Esophagus squamous epithelium (tissue), 5 donors: ENCODE data around the gene OR2V1. TPM values are rescaled to one million over a fixed set of nuclear protein-coding genes. Genes with fewer than 3 reads are reported as not detected.
"Not testable (repeated sequence)": the region's sequence is repeated elsewhere in the genome, so short reads cannot be mapped to it uniquely, and the experiment has no call there.

Experiments
- DNase-seq: peaks from one replicate; lab custom pipeline; 2025; lab: John Stamatoyannopoulos, UW
- H3K27ac ChIP-seq, 4 donors: fragments of 200-600 bp; sonication (generic); one replicate each; pipeline ENCODE4 v1.5.1; 2016 to 2019; ENCODE audit warnings: mild to moderate bottlenecking in 1 of 4
- H3K27me3 ChIP-seq, 4 donors: fragments of 200-600 bp; sonication (generic); 1 replicate in 3 of 4; 2 replicates in 1 of 4; pipeline versions ENCODE4 v1.5.1 to v1.6.0; 2017 to 2021; ENCODE audit warnings: antibody characterized with exemption in 1 of 4
- H3K36me3 ChIP-seq, 3 donors: fragments of 200-600 bp; sonication (generic); one replicate each; pipeline ENCODE4 v1.5.1; 2016 to 2019
- H3K4me1 ChIP-seq, 3 donors: fragments of 200-600 bp; sonication (generic); one replicate each; pipeline ENCODE4 v1.5.1; 2017 to 2019
- H3K4me3 ChIP-seq, 4 donors: fragments of 200-600 bp; sonication (generic); 1 replicate in 3 of 4; 2 replicates in 1 of 4; pipeline ENCODE4 v1.5.1; 2016 to 2019; ENCODE audit warnings: mild to moderate bottlenecking in 2 of 4, moderate library complexity in 1 of 4
- H3K9me3 ChIP-seq, 3 donors: fragments of 200-600 bp; sonication (generic); one replicate each; pipeline ENCODE4 v1.5.1; 2016 to 2019
- POLR2A ChIP-seq, 4 donors: fragments of 450-650 bp; IDR thresholded peaks; one replicate each; pipeline ENCODE4 v1.6.1; 2017; ENCODE audit warnings: antibody characterized with exemption in 4 of 4, mild to moderate bottlenecking in 4 of 4, moderate library complexity in 3 of 4
- WGBS, 2 donors: methylation state at CpG; one replicate each; pipeline ENCODE4 v1.1.5; 2018; 5-methylcytosine and 5-hydroxymethylcytosine counted together
- intact Hi-C: fragments of 100-400 bp; cut with DNase I; formaldehyde crosslinking; loops from one replicate; pipeline ENCODE4 v1.15.0; 2022
- total RNA-seq, 4 donors: library from RNA; depleted of rRNA; stranded (reverse); fragments of >200 nt; gene quantifications; one replicate each; pipeline ENCODE4 v1.1.0, GENCODE V29; 2016
- TF ChIP-seq, protein P1 (sequence below), 6 experiments: fragments of 450-650 bp in 4 of 6; fragments of 200-600 bp in 2 of 6; sonication (generic) in 2 of 6; IDR thresholded peaks; one replicate each; pipeline ENCODE4 v1.5.1; 2016 to 2019; ENCODE audit warnings: antibody characterized with exemption in 6 of 6, mild to moderate bottlenecking in 4 of 6, moderate library complexity in 4 of 6
- donor health status: DM: yes; HTN: yes; CAD: no.

OR2V1 gene
- total RNA-seq, 4 donors from 2014 or later: not detected

DNA sequence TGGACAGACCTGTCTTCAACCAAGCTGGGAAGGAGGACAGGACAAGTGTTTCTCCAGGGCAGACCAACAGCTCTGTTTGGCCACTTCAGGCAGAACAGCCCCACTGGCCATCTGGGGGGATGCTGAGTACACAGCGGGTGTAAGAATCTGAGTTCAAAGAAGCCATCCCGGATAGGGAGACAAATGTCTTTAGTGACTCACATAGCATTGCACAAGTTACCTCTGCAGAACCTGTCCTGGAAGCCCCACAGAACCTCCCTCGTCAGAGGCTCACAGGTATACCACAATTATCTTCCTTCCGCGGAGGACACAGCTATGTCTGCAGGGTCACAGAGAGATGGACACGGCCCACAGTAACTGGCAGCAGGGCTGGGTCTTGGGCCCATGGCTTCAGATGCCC lies 18.4 kb upstream of the OR2V1 start:
- intact Hi-C loops: no loop called here
- no peaks in the 10 kb centered on the region for H3K9me3 ChIP-seq
- no peaks in the 10 kb centered on the region for H3K36me3 ChIP-seq
- peaks cover 0 to 51% (median 0%) of the 10 kb centered on the region in 4 donors for H3K27me3 ChIP-seq
- no peak overlapping the region for H3K4me3 ChIP-seq
- H3K4me1 ChIP-seq: peaks cover 8 to 34% (median 17%) of the 10 kb centered on the region in 3 donors
- TF ChIP-seq, protein P1, sequence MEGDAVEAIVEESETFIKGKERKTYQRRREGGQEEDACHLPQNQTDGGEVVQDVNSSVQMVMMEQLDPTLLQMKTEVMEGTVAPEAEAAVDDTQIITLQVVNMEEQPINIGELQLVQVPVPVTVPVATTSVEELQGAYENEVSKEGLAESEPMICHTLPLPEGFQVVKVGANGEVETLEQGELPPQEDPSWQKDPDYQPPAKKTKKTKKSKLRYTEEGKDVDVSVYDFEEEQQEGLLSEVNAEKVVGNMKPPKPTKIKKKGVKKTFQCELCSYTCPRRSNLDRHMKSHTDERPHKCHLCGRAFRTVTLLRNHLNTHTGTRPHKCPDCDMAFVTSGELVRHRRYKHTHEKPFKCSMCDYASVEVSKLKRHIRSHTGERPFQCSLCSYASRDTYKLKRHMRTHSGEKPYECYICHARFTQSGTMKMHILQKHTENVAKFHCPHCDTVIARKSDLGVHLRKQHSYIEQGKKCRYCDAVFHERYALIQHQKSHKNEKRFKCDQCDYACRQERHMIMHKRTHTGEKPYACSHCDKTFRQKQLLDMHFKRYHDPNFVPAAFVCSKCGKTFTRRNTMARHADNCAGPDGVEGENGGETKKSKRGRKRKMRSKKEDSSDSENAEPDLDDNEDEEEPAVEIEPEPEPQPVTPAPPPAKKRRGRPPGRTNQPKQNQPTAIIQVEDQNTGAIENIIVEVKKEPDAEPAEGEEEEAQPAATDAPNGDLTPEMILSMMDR (IDR thresholded peaks at IDR 0.05): no peak
- TF ChIP-seq POLR2A (IDR thresholded peaks at IDR 0.05): no peak
- 32 to 49% methylated on average over 5 to 6 of the region's 6 CpGs for WGBS, 2 donors
- H3K27ac ChIP-seq: peak overlapping the region in 2 of 4 donors; percentile 15 to 58
- DNase-seq: no peak

DNA sequence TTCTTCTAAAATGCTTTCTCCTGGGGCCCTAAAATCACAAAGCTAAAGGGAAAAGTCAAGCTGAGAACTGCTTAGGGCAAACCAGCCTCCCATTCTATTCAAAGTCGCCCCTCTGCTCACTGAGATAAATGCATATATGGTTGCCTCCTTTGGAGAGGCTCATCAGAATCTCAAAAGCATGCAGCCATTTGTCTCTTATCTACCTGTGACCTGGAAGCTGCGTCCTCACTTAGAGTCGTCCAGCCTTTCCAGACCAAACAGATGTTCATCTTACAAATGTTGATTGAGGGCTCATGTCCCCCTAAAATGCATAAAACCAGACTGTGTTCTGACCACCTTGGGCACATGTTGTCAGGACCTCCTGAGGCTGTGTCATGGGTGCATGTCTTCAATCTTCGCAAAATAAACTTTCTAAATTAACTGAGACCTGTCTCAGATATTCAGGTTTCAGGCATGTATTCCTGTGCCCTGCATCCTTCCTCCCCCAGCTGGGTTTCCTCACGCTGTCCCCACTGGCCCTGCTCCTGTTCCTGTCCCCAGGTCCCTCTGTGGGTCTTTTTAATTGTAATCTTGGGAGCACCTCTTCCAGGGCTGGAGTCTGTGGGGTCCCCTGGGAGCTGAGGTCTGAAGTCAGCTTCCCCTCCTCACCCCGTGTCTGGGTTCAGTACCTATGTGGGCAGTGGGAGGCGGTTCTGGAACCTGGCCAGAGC lies 16.1 kb upstream of the OR2V1 start, which contains the start of gene OR2V2:
Gene OR2V2 (plus strand): TSS at position 660 of the 710 bp plus-strand sequence. CDS start 7,357 bp downstream, outside the sequence.
- H3K36me3 ChIP-seq, H3K4me3 ChIP-seq, H3K9me3 ChIP-seq, H3K27ac ChIP-seq, intact Hi-C loops, DNase-seq: not testable (repeated sequence)
- 68 to 69% methylated on average over 5 of the region's 7 CpGs for WGBS, 2 donors
- peaks cover 8 to 34% (median 17%) of the 10 kb centered on the region in 3 donors for H3K4me1 ChIP-seq
- peaks cover 0 to 71% (median 0%) of the 10 kb centered on the region in 4 donors for H3K27me3 ChIP-seq

DNA sequence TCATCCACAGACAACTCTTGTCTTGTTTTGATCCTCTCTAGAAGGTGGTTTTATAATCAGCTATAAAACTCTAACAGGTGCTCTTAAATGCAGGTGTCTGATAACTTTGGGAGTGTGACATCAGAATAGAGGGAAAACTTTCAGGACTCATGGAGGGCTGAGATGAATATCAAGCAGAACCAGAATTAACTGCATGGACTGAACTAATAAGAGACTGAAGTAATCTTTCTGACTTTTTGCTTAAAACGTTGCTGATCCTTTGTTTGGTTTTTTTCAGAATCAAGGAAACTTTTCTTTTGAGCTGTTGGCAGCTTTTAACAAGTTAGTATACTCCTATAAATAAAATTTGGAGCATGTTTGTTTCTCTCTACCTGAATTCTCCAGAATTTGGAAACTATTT lies 14.2 kb upstream of the OR2V1 start:
- Histone ChIP-seq H3K4me3 (no peak overlapping the region), H3K36me3 (no peaks in the 10 kb centered on the region), H3K27ac (no peak overlapping the region), H3K9me3 (no peaks in the 10 kb centered on the region), H3K27me3 (peaks cover 0 to 74% (median 0%) of the 10 kb centered on the region in 4 donors), H3K4me1 (peaks cover 7 to 21% (median 15%) of the 10 kb centered on the region in 3 donors)
- DNase-seq: no peak
- intact Hi-C loops: no loop called here
- TF ChIP-seq, protein P1 (IDR thresholded peaks at IDR 0.05): no peak
- TF ChIP-seq POLR2A (IDR thresholded peaks at IDR 0.05): no peak
- 17 to 30% methylated on average over 1 of the region's 1 CpG for WGBS, 2 donors

DNA sequence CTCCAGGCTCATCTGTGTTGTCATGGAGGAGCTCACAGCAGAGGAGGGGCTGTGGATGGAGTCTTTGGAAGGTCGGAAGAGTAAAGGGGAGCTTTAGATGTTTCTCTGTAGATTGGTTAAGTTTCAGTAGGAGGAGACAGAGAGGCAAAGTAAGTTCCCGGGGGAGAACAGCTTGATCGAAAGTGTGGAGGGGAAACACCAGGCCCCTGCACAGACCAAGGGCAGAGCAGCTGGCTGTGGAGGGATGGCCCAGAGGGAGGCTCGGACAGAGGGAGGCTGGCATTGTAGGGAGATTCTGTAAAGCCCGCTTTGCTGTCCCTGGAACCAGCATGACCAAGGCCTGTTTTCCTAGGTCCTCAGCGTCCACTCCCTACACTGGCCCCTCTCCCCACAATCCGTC lies 11.1 kb upstream of the OR2V1 start:
- Histone ChIP-seq H3K27ac (no peak overlapping the region), H3K4me3 (no peak overlapping the region), H3K36me3 (no peaks in the 10 kb centered on the region), H3K4me1 (no peaks in the 10 kb centered on the region), H3K9me3 (no peaks in the 10 kb centered on the region), H3K27me3 (peaks cover 0 to 43% (median 0%) of the 10 kb centered on the region in 4 donors)
- intact Hi-C loops: no loop called here
- WGBS, 2 donors: 81 to 85% methylated on average over 6 to 7 of the region's 7 CpGs
- TF ChIP-seq, protein P1 (IDR thresholded peaks at IDR 0.05): no peak
- no peak for TF ChIP-seq POLR2A (IDR thresholded peaks at IDR 0.05)
- DNase-seq: no peak

DNA sequence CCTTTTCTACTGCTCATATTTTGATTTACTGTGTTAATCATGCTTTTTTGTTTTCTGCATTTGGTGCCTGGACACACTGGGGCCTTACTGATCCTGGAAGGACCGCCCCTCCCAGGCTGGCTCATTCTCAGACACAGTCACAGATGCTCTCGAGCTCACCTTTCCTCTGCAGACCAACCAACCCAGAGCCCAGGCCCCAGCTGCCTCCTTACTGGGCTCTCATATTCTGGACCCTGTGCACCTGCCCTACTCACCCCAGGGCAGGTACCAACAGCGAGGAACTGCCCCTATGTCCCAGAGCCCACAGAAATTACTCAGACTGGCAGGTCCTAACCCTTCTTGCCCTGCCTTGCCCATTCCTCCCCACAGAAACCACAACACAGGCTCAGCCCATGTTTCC lies 9.8 kb upstream of the OR2V1 start:
- intact Hi-C loops: no loop called here
- no peaks in the 10 kb centered on the region for H3K36me3 ChIP-seq
- peaks cover 0 to 36% (median 0%) of the 10 kb centered on the region in 4 donors for H3K27me3 ChIP-seq
- 71 to 87% methylated on average over 2 to 3 of the region's 3 CpGs for WGBS, 2 donors
- H3K27ac ChIP-seq: no peak overlapping the region
- H3K4me1 ChIP-seq: no peaks in the 10 kb centered on the region
- TF ChIP-seq, protein P1 (IDR thresholded peaks at IDR 0.05): no peak
- no peak for TF ChIP-seq POLR2A (IDR thresholded peaks at IDR 0.05)
- no peak for DNase-seq
- H3K9me3 ChIP-seq: peaks cover 0 to 8% (median 0%) of the 10 kb centered on the region in 3 donors
- H3K4me3 ChIP-seq: no peak overlapping the region
